H1 (cell line): ENCODE measurements around the gene ONECUT3.

Experiments
- EGR1 ChIP-seq: IDR thresholded peaks from 2 replicates; pipeline ENCODE4 v1.6.1; 2011; ENCODE audit warnings: low read depth, low read length, borderline replicate concordance
- GTF2F1 ChIP-seq: IDR thresholded peaks from 2 replicates; pipeline ENCODE4 v1.6.1; 2012; ENCODE audit warnings: low read depth, low read length, improper control_type of control experiment, borderline replicate concordance
- HDAC6 ChIP-seq: IDR thresholded peaks from one replicate; pipeline ENCODE4 v1.7.1; 2012; ENCODE audit warnings: low read depth, mild to moderate bottlenecking, inconsistent platforms, low read length, moderate library complexity
- POLR2AphosphoS5 ChIP-seq: IDR thresholded peaks from 2 replicates; pipeline ENCODE4 v1.6.1; 2011; ENCODE audit warnings: low read depth, low read length
- SP1 ChIP-seq: IDR thresholded peaks from 2 replicates; pipeline ENCODE4 v1.6.1; 2011; ENCODE audit warnings: low read depth, low read length
- TF ChIP-seq, protein P1 (sequence below), 3 experiments: IDR thresholded peaks; 1 replicate in 2 of 3; 2 replicates in 1 of 3; pipeline versions ENCODE4 v1.5.1 to v1.6.1; 2011; ENCODE audit warnings: low read length in 3 of 3, mild to moderate bottlenecking in 3 of 3, inconsistent platforms in 2 of 3, low read depth in 1 of 3, moderate library complexity in 1 of 3; ENCODE audit not compliant: insufficient read depth in 1 of 3; ENCODE audit errors: control extremely low read depth in 1 of 3

GRCh38 chr19:1811942-1812425 lies 58.7 kb downstream of the ONECUT3 start, which contains the start of gene ATP8B3:
- TF ChIP-seq EGR1 (no peak), POLR2AphosphoS5 (no peak), SP1 (no peak), GTF2F1 (no peak), HDAC6 (no peak)
- TF ChIP-seq, protein P1, sequence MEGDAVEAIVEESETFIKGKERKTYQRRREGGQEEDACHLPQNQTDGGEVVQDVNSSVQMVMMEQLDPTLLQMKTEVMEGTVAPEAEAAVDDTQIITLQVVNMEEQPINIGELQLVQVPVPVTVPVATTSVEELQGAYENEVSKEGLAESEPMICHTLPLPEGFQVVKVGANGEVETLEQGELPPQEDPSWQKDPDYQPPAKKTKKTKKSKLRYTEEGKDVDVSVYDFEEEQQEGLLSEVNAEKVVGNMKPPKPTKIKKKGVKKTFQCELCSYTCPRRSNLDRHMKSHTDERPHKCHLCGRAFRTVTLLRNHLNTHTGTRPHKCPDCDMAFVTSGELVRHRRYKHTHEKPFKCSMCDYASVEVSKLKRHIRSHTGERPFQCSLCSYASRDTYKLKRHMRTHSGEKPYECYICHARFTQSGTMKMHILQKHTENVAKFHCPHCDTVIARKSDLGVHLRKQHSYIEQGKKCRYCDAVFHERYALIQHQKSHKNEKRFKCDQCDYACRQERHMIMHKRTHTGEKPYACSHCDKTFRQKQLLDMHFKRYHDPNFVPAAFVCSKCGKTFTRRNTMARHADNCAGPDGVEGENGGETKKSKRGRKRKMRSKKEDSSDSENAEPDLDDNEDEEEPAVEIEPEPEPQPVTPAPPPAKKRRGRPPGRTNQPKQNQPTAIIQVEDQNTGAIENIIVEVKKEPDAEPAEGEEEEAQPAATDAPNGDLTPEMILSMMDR (IDR thresholded peaks at IDR 0.05; ENCODE audit: control extremely low read depth in 1 of 3, insufficient read depth in 1 of 3, low read depth in 1 of 3, low read length in 3 of 3) = peak; percentile 8 to 17 (median 14); a peak in 2 of 4 replicates
